Kasumi-1 (cell line): Measurements from ENCODE around the gene COMMD3.

ENCODE experiments used
- DNase-seq, 2 experiments: peaks; one replicate each; lab custom pipeline; 2025; lab: John Stamatoyannopoulos, UW

Gene COMMD3

GRCh38 chr10:22319980-22320558 is 3.9 kb downstream of the COMMD3 start:
- peak; percentile 59 to 76 for DNase-seq

GRCh38 chr10:22320591-22321155 is 4.5 kb downstream of the COMMD3 start, which contains the start of gene BMI1:
Gene BMI1 (plus strand): TSS chr10:22321099. CDS start chr10:22326450, 5,351 bp downstream.
- DNase-seq = peak; percentile 72 to 75

GRCh38 chr10:22321156-22321923 is 5.2 kb downstream of the COMMD3 start:
- peak; percentile 72 to 75 for DNase-seq

- DNase-seq = peak; percentile 38 to 45
These were observed 5.9 kb downstream of the COMMD3 start for GRCh38 chr10:22321924-22322640.

GRCh38 chr10:22322641-22323160 is 6.5 kb downstream of the COMMD3 start:
- DNase-seq = no peak

GRCh38 chr10:22323538-22324305 is 7.5 kb downstream of the COMMD3 start:
- DNase-seq = no peak

GRCh38 chr10:22324413-22324812 is 8.2 kb downstream of the COMMD3 start:
- no peak for DNase-seq

GRCh38 chr10:22324893-22325271 is 8.7 kb downstream of the COMMD3 start:
- DNase-seq = peak in 1 of 2 experiments; percentile 46

- DNase-seq = peak; percentile 18 to 40
These were observed 9.3 kb downstream of the COMMD3 start for GRCh38 chr10:22325272-22326144.

GRCh38 chr10:22326145-22326702 is 10.0 kb downstream of the COMMD3 start:
- no peak for DNase-seq

GRCh38 chr10:22329150-22329549 is 13.0 kb downstream of the COMMD3 start:
- DNase-seq = no peak

GRCh38 chr10:22332116-22332692 is 16.0 kb downstream of the COMMD3 start:
- DNase-seq = no peak

- DNase-seq = no peak
These were observed 17.2 kb downstream of the COMMD3 start for GRCh38 chr10:22333167-22333974.

GRCh38 chr10:22333975-22334282 is 17.7 kb downstream of the COMMD3 start:
- DNase-seq = no peak

GRCh38 chr10:22334414-22335172 is 18.4 kb downstream of the COMMD3 start:
- no peak for DNase-seq

- DNase-seq = no peak
These were observed 19.2 kb downstream of the COMMD3 start for GRCh38 chr10:22335173-22335933.

- no peak for DNase-seq
These were observed 22.2 kb downstream of the COMMD3 start for GRCh38 chr10:22338185-22338900.
